Panc1 (cell line): ENCODE measurements around the gene FBLN7.

Source experiments
- POLR2AphosphoS5 ChIP-seq: IDR thresholded peaks from 2 replicates; pipeline ENCODE4 v1.6.1; 2012; ENCODE audit warnings: mild to moderate bottlenecking, low read depth, low read length, moderate library complexity
- SIN3A ChIP-seq: IDR thresholded peaks from 2 replicates; pipeline ENCODE4 v1.6.1; 2012; ENCODE audit warnings: low read depth, mild to moderate bottlenecking, low read length, moderate library complexity, borderline replicate concordance; ENCODE audit not compliant: insufficient read depth
- TF ChIP-seq, protein P1 (sequence below): fragments of 450-650 bp; IDR thresholded peaks from 2 replicates; pipeline ENCODE4 v1.5.1; 2017; ENCODE audit warnings: mild to moderate bottlenecking

DNA sequence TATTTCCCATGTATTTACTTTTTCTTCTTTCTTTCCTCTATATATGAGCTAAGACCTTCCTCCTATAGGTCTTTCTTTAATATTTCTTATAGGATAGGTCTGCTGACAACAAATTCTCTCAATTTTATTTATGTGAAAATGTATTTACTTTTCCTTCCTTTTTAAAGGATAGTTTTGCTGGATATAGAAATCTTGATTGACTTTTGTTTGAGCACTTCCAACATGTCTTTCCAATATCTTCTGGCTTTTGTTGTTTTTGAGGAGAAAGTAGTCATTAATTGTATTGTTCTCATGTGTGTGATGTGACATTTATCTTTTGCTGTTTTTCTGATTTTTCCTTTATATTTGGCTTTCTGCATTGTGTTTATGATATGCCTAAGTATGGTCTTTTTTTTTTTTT is 28.9 kb upstream of the FBLN7 start:
- TF ChIP-seq, protein P1, sequence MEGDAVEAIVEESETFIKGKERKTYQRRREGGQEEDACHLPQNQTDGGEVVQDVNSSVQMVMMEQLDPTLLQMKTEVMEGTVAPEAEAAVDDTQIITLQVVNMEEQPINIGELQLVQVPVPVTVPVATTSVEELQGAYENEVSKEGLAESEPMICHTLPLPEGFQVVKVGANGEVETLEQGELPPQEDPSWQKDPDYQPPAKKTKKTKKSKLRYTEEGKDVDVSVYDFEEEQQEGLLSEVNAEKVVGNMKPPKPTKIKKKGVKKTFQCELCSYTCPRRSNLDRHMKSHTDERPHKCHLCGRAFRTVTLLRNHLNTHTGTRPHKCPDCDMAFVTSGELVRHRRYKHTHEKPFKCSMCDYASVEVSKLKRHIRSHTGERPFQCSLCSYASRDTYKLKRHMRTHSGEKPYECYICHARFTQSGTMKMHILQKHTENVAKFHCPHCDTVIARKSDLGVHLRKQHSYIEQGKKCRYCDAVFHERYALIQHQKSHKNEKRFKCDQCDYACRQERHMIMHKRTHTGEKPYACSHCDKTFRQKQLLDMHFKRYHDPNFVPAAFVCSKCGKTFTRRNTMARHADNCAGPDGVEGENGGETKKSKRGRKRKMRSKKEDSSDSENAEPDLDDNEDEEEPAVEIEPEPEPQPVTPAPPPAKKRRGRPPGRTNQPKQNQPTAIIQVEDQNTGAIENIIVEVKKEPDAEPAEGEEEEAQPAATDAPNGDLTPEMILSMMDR = no peak
- TF ChIP-seq POLR2AphosphoS5 = no peak
- TF ChIP-seq SIN3A = no peak
